OCI-LY3 (cell line): ENCODE results near the gene SUSD1.
A peak's percentile ranks its signal among the peaks of the same experiment; 100 is the strongest.

Experiments
- H2AFZ ChIP-seq: fragments of 200-600, 300-600 bp; shearing (Covaris generic); 2 replicates; pipeline ENCODE4 v1.6.0; 2014; ENCODE audit warnings: antibody characterized with exemption, low read depth, low read length
- H3K27ac ChIP-seq: fragments of 200-600, 300-600 bp; sonication (generic); 2 replicates; pipeline ENCODE4 v1.5.1; 2014; ENCODE audit warnings: mild to moderate bottlenecking, low read length, moderate library complexity, mixed read lengths
- H3K27me3 ChIP-seq: fragments of 200-600, 300-600 bp; sonication (generic); 2 replicates; pipeline ENCODE4 v1.6.1; 2014; ENCODE audit warnings: low read depth, low read length, mixed read lengths
- H3K36me3 ChIP-seq: fragments of 200-600, 300-600 bp; sonication (generic); replicated peaks from 2 replicates; pipeline ENCODE3; 2014; ENCODE audit warnings: low read depth, low read length, mixed read lengths
- H3K4me1 ChIP-seq: fragments of 300-600, 200-600 bp; sonication (generic); 2 replicates; pipeline ENCODE4 v1.6.1; 2014; ENCODE audit warnings: low read length, mixed read lengths
- H3K4me2 ChIP-seq: fragments of 200-600, 300-600 bp; sonication (generic); 2 replicates; pipeline ENCODE4 v1.6.1; 2014; ENCODE audit warnings: low read length, mixed read lengths
- H3K4me3 ChIP-seq: fragments of 300-600, 200-600 bp; sonication (generic); 2 replicates; pipeline ENCODE4 v1.5.1; 2014; ENCODE audit warnings: antibody characterized with exemption, mild to moderate bottlenecking, low read length, moderate library complexity
- H3K79me2 ChIP-seq: fragments of 300-600, 200-600 bp; shearing (Covaris generic); 2 replicates; pipeline ENCODE4 v1.6.1; 2014; ENCODE audit warnings: mild to moderate bottlenecking, low read length, mixed read lengths
- H3K9ac ChIP-seq: fragments of 300-600, 200-600 bp; shearing (Covaris generic); 2 replicates; pipeline ENCODE4 v1.6.0; 2014; ENCODE audit warnings: mild to moderate bottlenecking, low read length, moderate library complexity
- H3K9me3 ChIP-seq: fragments of 200-600, 300-600 bp; shearing (Covaris generic); 2 replicates; pipeline ENCODE4 v1.6.1; 2014; ENCODE audit warnings: low read length, mixed read lengths; ENCODE audit not compliant: insufficient read depth
- H4K20me1 ChIP-seq: fragments of 200-600, 300-600 bp; sonication (generic); 2 replicates; pipeline ENCODE4 v1.6.1; 2016; ENCODE audit warnings: low read length, mixed read lengths; ENCODE audit not compliant: insufficient read depth
- CTCF ChIP-seq: fragments of 200-600, 300-600 bp; sonication (generic); IDR thresholded peaks from 2 replicates; pipeline ENCODE4 v1.5.1; 2014; ENCODE audit warnings: antibody characterized with exemption, low read length, low read depth
- EZH2phosphoT487 ChIP-seq: fragments of 200-600 bp; shearing (Covaris generic); IDR thresholded peaks from 2 replicates; pipeline ENCODE4 v1.6.1; 2018; ENCODE audit warnings: antibody characterized with exemption, mixed run types, low read depth

The SUSD1 gene

GRCh38 chr9:112072721-112073638 lies 102.1 kb downstream of the SUSD1 start:
- H3K9ac ChIP-seq, result peak overlapping the region; percentile 33; the same call in 1 of the 2 replicates

GRCh38 chr9:112069318-112070169 lies 105.6 kb downstream of the SUSD1 start:
- H3K4me3 ChIP-seq, result peak overlapping the region; percentile 31
- no peaks in the 10 kb centered on the region for H3K79me2 ChIP-seq
- peaks cover 56% of the 10 kb centered on the region for H3K4me1 ChIP-seq
- no peak overlapping the region for H2AFZ ChIP-seq
- no peaks in the 10 kb centered on the region for H3K36me3 ChIP-seq
- peak overlapping the region; percentile 68 for H3K4me2 ChIP-seq
- TF ChIP-seq CTCF, result no peak
- no peak for TF ChIP-seq EZH2phosphoT487
- H3K27ac ChIP-seq, result peak overlapping the region; percentile 82
- H3K9ac ChIP-seq, result peak overlapping the region; percentile 67
- H4K20me1 ChIP-seq, result no peaks in the 10 kb centered on the region
- no peaks in the 10 kb centered on the region for H3K9me3 ChIP-seq
- no peaks in the 10 kb centered on the region for H3K27me3 ChIP-seq

More at GRCh38 chr9:112072721-112073638, 102.1 kb downstream of the SUSD1 start:
- TF ChIP-seq CTCF, result no peak
- no peak for TF ChIP-seq EZH2phosphoT487
- peak overlapping the region; percentile 33 for H3K4me2 ChIP-seq
- peaks cover 88% of the 10 kb centered on the region for H3K4me1 ChIP-seq
- H3K79me2 ChIP-seq, result no peaks in the 10 kb centered on the region
- H3K9me3 ChIP-seq, result no peaks in the 10 kb centered on the region
- H3K4me3 ChIP-seq, result no peak overlapping the region
- H2AFZ ChIP-seq, result no peak overlapping the region
- no peaks in the 10 kb centered on the region for H3K36me3 ChIP-seq
- no peaks in the 10 kb centered on the region for H3K27me3 ChIP-seq
- no peaks in the 10 kb centered on the region for H4K20me1 ChIP-seq
- peak overlapping the region; percentile 80; the same call in 1 of the 2 replicates for H3K27ac ChIP-seq

DNA sequence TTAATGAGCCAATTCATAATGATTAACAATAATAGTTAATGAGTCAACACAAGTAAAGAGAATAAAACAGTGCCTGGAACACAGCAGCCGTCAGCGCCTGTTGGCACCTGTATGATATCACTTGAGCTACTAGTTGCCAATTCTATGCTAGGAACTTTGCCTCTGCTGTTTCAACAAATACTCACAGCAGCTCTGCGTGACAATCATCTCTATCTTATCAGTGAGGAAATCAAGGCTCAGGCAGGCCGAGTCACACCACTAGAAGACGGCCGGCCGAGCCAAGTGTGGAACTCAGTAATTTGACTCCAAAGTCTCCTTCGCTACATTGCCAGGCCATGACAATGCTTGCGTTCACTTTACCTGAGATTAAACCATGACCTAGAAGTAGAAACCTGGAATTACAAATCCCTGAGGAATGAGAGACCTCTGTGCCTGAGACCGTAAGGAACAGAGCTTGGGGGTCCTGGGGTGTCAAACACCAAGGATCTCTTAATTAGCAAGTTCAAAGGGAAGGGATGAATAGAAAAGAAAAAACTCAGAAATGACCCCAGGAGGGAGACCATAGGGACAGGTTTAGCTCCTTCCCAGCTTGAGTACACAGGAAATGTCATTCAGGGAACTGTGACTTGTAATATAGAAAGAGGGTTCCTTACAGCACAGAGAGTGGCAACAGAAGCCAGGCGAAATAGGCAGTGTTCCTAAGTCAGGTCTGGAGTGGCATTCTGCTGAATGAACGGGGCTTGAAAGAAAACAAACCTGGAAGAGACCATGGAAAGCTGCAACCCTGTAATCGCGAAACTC lies 109.1 kb downstream of the SUSD1 start:
- no peak for TF ChIP-seq CTCF
- TF ChIP-seq EZH2phosphoT487, result no peak
- Histone ChIP-seq H3K4me3 (no peak overlapping the region), H3K4me2 (no peak overlapping the region), H3K9ac (no peak overlapping the region), H3K4me1 (peaks cover 41% of the 10 kb centered on the region), H3K36me3 (no peaks in the 10 kb centered on the region), H4K20me1 (no peaks in the 10 kb centered on the region), H3K27ac (no peak overlapping the region), H2AFZ (no peak overlapping the region), H3K27me3 (no peaks in the 10 kb centered on the region), H3K79me2 (no peaks in the 10 kb centered on the region), H3K9me3 (no peaks in the 10 kb centered on the region)
